Melanocyte of skin (primary cell): ENCODE measurements around the gene JUNB. TPM values are rescaled to one million over a fixed set of nuclear protein-coding genes. Genes with fewer than 3 reads are reported as not detected.

Experiments
- small RNA-seq, 2 donors: library from RNA; depleted of rRNA; stranded (forward); fragments of <200 nt; gene quantifications; one replicate each; pipeline ENCODE3, GENCODE V24; 2012
- total RNA-seq, 2 donors: library from RNA; depleted of rRNA; stranded (reverse); fragments of >200 nt; gene quantifications; 2 replicates each; pipeline ENCODE4 v1.2.3, GENCODE V29; 2012

The JUNB gene
- 10 to 100 TPM; 65.3 to 88.4 TPM for total RNA-seq

GRCh38 chr19:12791345-12792050, at the start of gene JUNB:
Gene JUNB, plus strand, starts transcription at chr19:12791486. Its CDS starts 286 bp downstream, at chr19:12791772.

GRCh38 chr19:12751635-12752034, 39.7 kb upstream of the JUNB start, which contains the start of gene BEST2:
Gene BEST2, plus strand, starts transcription at chr19:12751791. Its CDS starts 802 bp downstream, at chr19:12752593.

GRCh38 chr19:12774588-12775555, 16.4 kb upstream of the JUNB start, which contains the start of gene HOOK2:
Gene HOOK2, minus strand, starts transcription at chr19:12775552. Its CDS starts 103 bp downstream, at chr19:12775449.

GRCh38 chr19:12801466-12802266, 10.4 kb downstream of the JUNB start, which contains the start of the genes PRDX2 and THSD8:
Gene PRDX2, minus strand, starts transcription at chr19:12801800. Its CDS starts 539 bp downstream, at chr19:12801261.
Gene THSD8, plus strand, starts transcription at chr19:12802069. Its CDS starts 3 bp downstream, at chr19:12802072.

GRCh38 chr19:12806242-12807081, 15.2 kb downstream of the JUNB start, which contains the start of gene RNASEH2A:
Gene RNASEH2A, plus strand, starts transcription at chr19:12806584. Its CDS starts 90 bp downstream, at chr19:12806674.

GRCh38 chr19:12834566-12834943, 43.3 kb downstream of the JUNB start, which contains the start of gene RTBDN:
Gene RTBDN, minus strand, starts transcription at chr19:12834579. Its CDS starts 4,600 bp downstream, at chr19:12829979.

GRCh38 chr19:12838182-12838885, 47.0 kb downstream of the JUNB start, which contains the start of gene MAST1:
Gene MAST1, plus strand, starts transcription at chr19:12838515. Its CDS starts 58 bp downstream, at chr19:12838573.

Small RNAs within 50 kb of the gene (small RNA-seq; reads per million reads assigned to genes)
- 0.17 to 0.52 reads per million in 2 donors for gene MIR5684

Other genes with a start within 250 kb of the JUNB start
- gene ZNF564, start 240.0 kb upstream of the JUNB start, total RNA-seq = 1 to 10 TPM; 4.0 to 4.5 TPM
- 10 to 100 TPM; 10.7 to 16.9 TPM for gene ZNF490, start 180.7 kb upstream of the JUNB start, total RNA-seq
- gene ZNF791, start 180.6 kb upstream of the JUNB start, total RNA-seq = 1 to 10 TPM; 8.7 to 10.0 TPM
- gene MAN2B1, start 124.7 kb upstream of the JUNB start, total RNA-seq = 10 to 100 TPM; 38.3 to 57.5 TPM
- 1 to 10 TPM; 7.3 to 8.6 TPM for gene WDR83, start 124.7 kb upstream of the JUNB start, total RNA-seq
- 10 to 100 TPM; 67.4 to 85.9 TPM for gene DHPS, start 109.6 kb upstream of the JUNB start, total RNA-seq
- gene GNG14, start 103.5 kb upstream of the JUNB start, total RNA-seq = not detected
- gene FBXW9, start 94.9 kb upstream of the JUNB start, total RNA-seq = 10 to 100 TPM; 14.1 to 14.7 TPM
- gene TNPO2, start 67.6 kb upstream of the JUNB start, total RNA-seq = 10 to 100 TPM; 62.6 to 71.9 TPM
- 100 to 1,000 TPM; 107 to 194 TPM for gene TRIR, start 56.8 kb upstream of the JUNB start, total RNA-seq
- 100 to 1,000 TPM in 1 of 2 donors, 10 to 100 TPM in 1; 90.9 to 129 TPM for gene GET3, start 54.0 kb upstream of the JUNB start, total RNA-seq
- under 1 TPM in 1 of 2 donors, not detected in 1; under 0.01 TPM for gene BEST2, start 39.7 kb upstream of the JUNB start, total RNA-seq
- gene HOOK2, start 15.9 kb upstream of the JUNB start, total RNA-seq = 1 to 10 TPM; 6.7 to 8.6 TPM
- gene PRDX2, start 10.3 kb downstream of the JUNB start, total RNA-seq = 100 to 1,000 TPM; 148 to 258 TPM
- gene THSD8, start 10.6 kb downstream of the JUNB start, total RNA-seq = not detected
- 10 to 100 TPM; 26.2 to 69.3 TPM for gene RNASEH2A, start 15.1 kb downstream of the JUNB start, total RNA-seq
- gene RTBDN, start 43.1 kb downstream of the JUNB start, total RNA-seq = not detected
- 1 to 10 TPM in 1 of 2 donors, under 1 TPM in 1; 0.33 to 2.1 TPM for gene MAST1, start 47.0 kb downstream of the JUNB start, total RNA-seq
- gene DNASE2, start 90.0 kb downstream of the JUNB start, total RNA-seq = 10 to 100 TPM; 28.0 to 42.3 TPM
- gene KLF1, start 95.7 kb downstream of the JUNB start, total RNA-seq = under 1 TPM in 1 of 2 donors, not detected in 1; under 0.01 TPM
- gene GCDH, start 99.7 kb downstream of the JUNB start, total RNA-seq = 10 to 100 TPM; 41.0 to 59.6 TPM
- under 1 TPM in 1 of 2 donors, not detected in 1; 0.69 TPM for gene SYCE2, start 127.8 kb downstream of the JUNB start, total RNA-seq
- gene FARSA, start 142.2 kb downstream of the JUNB start, total RNA-seq = 100 to 1,000 TPM in 1 of 2 donors, 10 to 100 TPM in 1; 77.4 to 131 TPM
- 1,000 to 10,000 TPM; 1,570 to 2,282 TPM for gene CALR, start 147.1 kb downstream of the JUNB start, total RNA-seq
- 100 to 1,000 TPM; 146 to 147 TPM for gene RAD23A, start 154.4 kb downstream of the JUNB start, total RNA-seq
- 10 to 100 TPM; 20.3 to 21.3 TPM for gene GADD45GIP1, start 165.7 kb downstream of the JUNB start, total RNA-seq
- not detected for gene DAND5, start 178.1 kb downstream of the JUNB start, total RNA-seq
- 10 to 100 TPM; 19.6 to 27.2 TPM for gene NFIX, start 204.0 kb downstream of the JUNB start, total RNA-seq